Hepatocyte (in vitro differentiated cells): ENCODE data around the gene KMT2B.

ENCODE experiments used
- EZH2 ChIP-seq: fragments of 200-600 bp; sonication (generic); IDR thresholded peaks from 2 replicates; pipeline ENCODE4 v1.6.1; 2016; ENCODE audit warnings: antibody characterized with exemption, mild to moderate bottlenecking, borderline replicate concordance
- EZH2phosphoT487 ChIP-seq: fragments of 200-600 bp; sonication (generic); IDR thresholded peaks from one replicate; pipeline ENCODE4 v1.6.1; 2018; ENCODE audit warnings: antibody characterized with exemption, mild to moderate bottlenecking, low read depth, moderate library complexity; ENCODE audit not compliant: unreplicated experiment, severe bottlenecking
- TF ChIP-seq, protein P1 (sequence below): fragments of 200-600 bp; sonication (generic); IDR thresholded peaks from 2 replicates; pipeline ENCODE4 v1.5.1; 2016; ENCODE audit warnings: antibody characterized with exemption, mild to moderate bottlenecking; ENCODE audit not compliant: poor library complexity

DNA sequence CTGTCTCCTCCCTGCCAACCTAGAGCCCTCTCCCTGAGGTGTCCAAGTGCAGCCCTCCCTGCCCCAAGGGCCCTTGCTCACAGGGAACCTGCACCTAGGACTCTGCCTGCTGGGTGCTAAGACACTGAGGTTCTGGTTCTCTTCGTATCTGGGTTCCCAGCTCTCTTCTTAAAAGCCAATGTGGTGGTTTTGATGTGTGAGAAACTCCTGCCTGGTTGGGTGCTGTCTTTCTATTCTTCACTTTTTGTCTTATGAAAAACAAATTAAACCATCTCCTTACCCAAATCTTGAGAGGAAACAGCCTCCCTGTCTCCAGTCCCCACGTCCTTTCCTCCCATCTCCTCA, 4.3 kb upstream of the KMT2B start:
- TF ChIP-seq, protein P1, sequence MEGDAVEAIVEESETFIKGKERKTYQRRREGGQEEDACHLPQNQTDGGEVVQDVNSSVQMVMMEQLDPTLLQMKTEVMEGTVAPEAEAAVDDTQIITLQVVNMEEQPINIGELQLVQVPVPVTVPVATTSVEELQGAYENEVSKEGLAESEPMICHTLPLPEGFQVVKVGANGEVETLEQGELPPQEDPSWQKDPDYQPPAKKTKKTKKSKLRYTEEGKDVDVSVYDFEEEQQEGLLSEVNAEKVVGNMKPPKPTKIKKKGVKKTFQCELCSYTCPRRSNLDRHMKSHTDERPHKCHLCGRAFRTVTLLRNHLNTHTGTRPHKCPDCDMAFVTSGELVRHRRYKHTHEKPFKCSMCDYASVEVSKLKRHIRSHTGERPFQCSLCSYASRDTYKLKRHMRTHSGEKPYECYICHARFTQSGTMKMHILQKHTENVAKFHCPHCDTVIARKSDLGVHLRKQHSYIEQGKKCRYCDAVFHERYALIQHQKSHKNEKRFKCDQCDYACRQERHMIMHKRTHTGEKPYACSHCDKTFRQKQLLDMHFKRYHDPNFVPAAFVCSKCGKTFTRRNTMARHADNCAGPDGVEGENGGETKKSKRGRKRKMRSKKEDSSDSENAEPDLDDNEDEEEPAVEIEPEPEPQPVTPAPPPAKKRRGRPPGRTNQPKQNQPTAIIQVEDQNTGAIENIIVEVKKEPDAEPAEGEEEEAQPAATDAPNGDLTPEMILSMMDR: no peak
- no peak for TF ChIP-seq EZH2
- TF ChIP-seq EZH2phosphoT487: no peak
